HepG2 (cell line): Measurements from ENCODE around the gene CRISPLD2. TPM values are rescaled to one million over a fixed set of nuclear protein-coding genes. Genes with fewer than 3 reads are reported as not detected.
A peak's percentile ranks its signal among the peaks of the same experiment; 100 is the strongest.

Experiments
- ATAC-seq: fragments of 200-7000 bp; cut with Tn5 transposase; 3 replicates; pipeline ENCODE4 v1.9.1; 2020; ENCODE audit warnings: mild to moderate bottlenecking, moderate library complexity
- BruUV-seq: library from RNA; stranded (reverse); fragments of 400-500 nt; replicated peaks from 2 replicates; lab custom pipeline; 2021; lab: Mats Ljungman, UMichigan
- CTCF ChIA-PET: fragments of 300-600 bp; formaldehyde crosslinking; extraction: SDS; loops from one replicate; lab custom pipeline; 2021; ENCODE audit warnings: low total read pairs, inconsistent platforms, low intra/inter-chr PET ratio; lab: Yijun Ruan, JAX
- POLR2A ChIA-PET: fragments of 350-600 bp; sonication (Branson Sonifier 250); formaldehyde crosslinking; loops from one replicate; lab custom pipeline; 2020; ENCODE audit warnings: antibody characterized with exemption, inconsistent platforms; lab: Yijun Ruan, JAX
- DNase-seq: peaks from one replicate; pipeline ENCODE4 v3.0.0-alpha.2; 2015; ENCODE audit warnings: low spot score
- FAIRE-seq: peaks from 3 replicates; lab custom pipeline; 2011; peaks lifted over from hg19 to GRCh38; lab: Jason Lieb, UNC
- H2AFZ ChIP-seq: one replicate; pipeline ENCODE4 v1.6.1; 2011; ENCODE audit warnings: low read length, inconsistent platforms
- H3K27ac ChIP-seq: fragments of 300-600 bp; 3 replicates; pipeline ENCODE4 v1.8.0; 2011; ENCODE audit warnings: mixed run types, mild to moderate bottlenecking, mixed read lengths, low read length, inconsistent platforms; ENCODE audit not compliant: insufficient read depth; ENCODE audit errors: extremely low read length
- H3K27me3 ChIP-seq, 2 experiments: fragments of 200-600 bp in 1 of 2; 2 replicates in 1 of 2; 3 replicates in 1 of 2; pipeline versions ENCODE4 v1.6.0 to v1.8.0; 2011; ENCODE audit warnings: low read length in 2 of 2, mild to moderate bottlenecking in 2 of 2, moderate library complexity in 2 of 2, inconsistent platforms in 1 of 2; ENCODE audit not compliant: insufficient read depth in 2 of 2, control insufficient read depth in 1 of 2
- H3K36me3 ChIP-seq, 2 experiments: fragments of 200-600 bp in 1 of 2; replicated peaks in 1 of 2; 2 replicates in 1 of 2; 3 replicates in 1 of 2; pipeline versions ENCODE4 v1.5.1 to v1.8.0; 2011; ENCODE audit warnings: low read length in 2 of 2, inconsistent platforms in 1 of 2; ENCODE audit not compliant: insufficient read depth in 2 of 2, control insufficient read depth in 1 of 2
- H3K4me1 ChIP-seq: 2 replicates; pipeline ENCODE4 v1.5.1; 2012; ENCODE audit warnings: low read length, inconsistent platforms; ENCODE audit not compliant: insufficient read depth
- H3K4me2 ChIP-seq: 2 replicates; pipeline ENCODE4 v1.6.0; 2011; ENCODE audit warnings: low read depth, low read length, inconsistent platforms
- H3K4me3 ChIP-seq, 3 experiments: fragments of 200-600 bp in 1 of 3; sonication (generic), shearing (Covaris generic) in 1 of 3; replicated peaks in 1 of 3; 2 replicates each; pipeline ENCODE4 v1.5.1; 2011 to 2016; ENCODE audit warnings: low read length in 3 of 3, inconsistent platforms in 2 of 3, low read depth in 2 of 3, mild to moderate bottlenecking in 2 of 3, control low read depth in 1 of 3, mixed read lengths in 1 of 3; ENCODE audit not compliant: insufficient read depth in 1 of 3
- H3K79me2 ChIP-seq: one replicate; pipeline ENCODE4 v1.6.1; 2011; ENCODE audit warnings: low read length, inconsistent platforms; ENCODE audit not compliant: insufficient read depth
- H3K9ac ChIP-seq: 2 replicates; pipeline ENCODE4 v1.6.0; 2011; ENCODE audit warnings: mild to moderate bottlenecking, low read depth, low read length, inconsistent platforms; ENCODE audit not compliant: insufficient read depth
- H3K9me3 ChIP-seq: 2 replicates; pipeline ENCODE4 v1.5.1; 2012; ENCODE audit warnings: mild to moderate bottlenecking, low read length
- H4K20me1 ChIP-seq: 2 replicates; pipeline ENCODE4 v1.6.0; 2011; ENCODE audit warnings: inconsistent platforms, mild to moderate bottlenecking, low read length, moderate library complexity; ENCODE audit not compliant: insufficient read depth
- CBX5 ChIP-seq: sonication (generic); formaldehyde crosslinking; IDR thresholded peaks from 2 replicates; pipeline ENCODE4 v1.4.0; 2020; ENCODE audit warnings: missing genetic modification reagents, borderline replicate concordance
- FOXP1 ChIP-seq, 2 experiments: fragments of 450-650 bp in 1 of 2; IDR thresholded peaks; 2 replicates each; pipeline ENCODE4 v1.6.1; 2017 to 2018; ENCODE audit warnings: antibody characterized with exemption in 1 of 2
- FOXP4 ChIP-seq: sonication (generic); formaldehyde crosslinking; IDR thresholded peaks from 2 replicates; pipeline ENCODE4 v1.4.0; 2020; ENCODE audit warnings: missing genetic modification reagents
- MBD4 ChIP-seq: IDR thresholded peaks from 2 replicates; pipeline ENCODE4 v1.6.1; 2012; ENCODE audit warnings: low read length, inconsistent platforms, borderline replicate concordance
- MXD4 ChIP-seq: IDR thresholded peaks from 2 replicates; pipeline ENCODE4 v1.6.1; 2016; ENCODE audit warnings: mild to moderate bottlenecking, missing biosample characterization, missing genetic modification reagents
- PHF8 ChIP-seq: sonication (generic); formaldehyde crosslinking; IDR thresholded peaks from 2 replicates; pipeline ENCODE4 v1.5.0; 2020; ENCODE audit warnings: missing genetic modification reagents
- POLR2A ChIP-seq, 2 experiments: IDR thresholded peaks; 2 replicates each; pipeline ENCODE4 v1.6.1; 2011; ENCODE audit warnings: low read depth in 2 of 2, low read length in 2 of 2, mild to moderate bottlenecking in 1 of 2, moderate library complexity in 1 of 2; ENCODE audit not compliant: insufficient read depth in 1 of 2
- RBAK ChIP-seq: sonication (generic); formaldehyde crosslinking; IDR thresholded peaks from 2 replicates; pipeline ENCODE4 v1.5.1; 2020; ENCODE audit warnings: mild to moderate bottlenecking, missing genetic modification reagents
- SIN3B ChIP-seq: fragments of 150-350 bp; IDR thresholded peaks from 2 replicates; pipeline ENCODE4 v1.6.1; 2014; ENCODE audit warnings: low read length
- TBL1XR1 ChIP-seq: fragments of 150-350 bp; IDR thresholded peaks from 2 replicates; pipeline ENCODE4 v1.6.1; 2014; ENCODE audit warnings: borderline replicate concordance, low read length; ENCODE audit not compliant: partially characterized antibody
- ZFP36 ChIP-seq: fragments of 150-350 bp; IDR thresholded peaks from 2 replicates; pipeline ENCODE4 v1.6.1; 2018; ENCODE audit warnings: borderline replicate concordance, low read length, low read depth; ENCODE audit not compliant: partially characterized antibody
- ZNF24 ChIP-seq: fragments of 450-650 bp; IDR thresholded peaks from 2 replicates; pipeline ENCODE4 v1.6.1; 2017; ENCODE audit warnings: antibody characterized with exemption, mild to moderate bottlenecking
- ZNF367 ChIP-seq: sonication (generic); formaldehyde crosslinking; IDR thresholded peaks from 2 replicates; pipeline ENCODE4 v1.4.0; 2020; ENCODE audit warnings: missing genetic modification reagents, borderline replicate concordance
- WGBS: methylation state at CpG from one replicate; pipeline ENCODE4 v1.1.6; 2017; ENCODE audit warnings: low lambda C conversion rate; 5-methylcytosine and 5-hydroxymethylcytosine counted together
- in situ Hi-C: cut with HindIII; loops from 2 replicates; pipeline ENCODE4 v1.10.0; 2017; ENCODE audit warnings: low pct_unique_long_range_greater_than_20kb; ENCODE audit not compliant: extremely low pct_ligation_motif_present
- intact Hi-C: fragments of 100-400 bp; cut with micrococcal nuclease; formaldehyde crosslinking; loops from one replicate; pipeline ENCODE4 v1.10.0; 2022; ENCODE audit not compliant: unreplicated experiment
- polyA plus RNA-seq, 8 experiments: library from polyadenylated mRNA; depleted of rRNA in 3 of 8; stranded (reverse) in 7 of 8; unstranded in 1 of 8; fragments of >200 nt; fragmentation: Illumina TruSeq in 4 of 8; extraction: Trizol in 4 of 8; gene quantifications; 2 replicates each; pipeline versions ENCODE4 v1.2.1 to v1.2.3, GENCODE V29; 2011 to 2016; ENCODE audit warnings: low read depth in 4 of 8, missing spikeins in 1 of 8, mixed read lengths in 1 of 8; ENCODE audit not compliant: insufficient read depth in 1 of 8
- total RNA-seq, 5 experiments: library from RNA; depleted of rRNA; stranded (reverse); fragments of >200 nt; fragmentation: Illumina TruSeq; extraction: Trizol; gene quantifications; 2 replicates each; pipeline ENCODE4 v1.2.3, GENCODE V29; 2016; ENCODE audit warnings: low read depth in 1 of 5
- TF ChIP-seq, protein P1 (sequence below): sonication (generic); formaldehyde crosslinking; IDR thresholded peaks from 2 replicates; pipeline ENCODE4 v1.4.0; 2020; ENCODE audit warnings: missing genetic modification reagents, mild to moderate bottlenecking, borderline replicate concordance
- TF ChIP-seq, protein P2 (sequence below): sonication (generic); formaldehyde crosslinking; IDR thresholded peaks from 2 replicates; pipeline ENCODE4 v1.8.0; 2022; ENCODE audit warnings: mild to moderate bottlenecking, missing genetic modification reagents, moderate library complexity
- TF ChIP-seq, protein P3 (sequence below): sonication (generic); formaldehyde crosslinking; IDR thresholded peaks from 2 replicates; pipeline ENCODE4 v1.8.0; 2022; ENCODE audit warnings: mild to moderate bottlenecking, missing genetic modification reagents, borderline replicate concordance

The CRISPLD2 gene
- total and polyA plus RNA-seq, 2 of the 13 experiments (the other 11 are each of a cell fraction or from before 2014, with no cell fraction given): 0.04 to 0.31 TPM

- Histone ChIP-seq H2AFZ (no peak overlapping the region), H3K4me2 (peak overlapping the region; percentile 35; the same call in 1 of the 2 replicates), H3K36me3 (no peaks in the 10 kb centered on the region), H3K79me2 (no peaks in the 10 kb centered on the region), H3K27me3 (peaks cover 13 to 72% of the 10 kb centered on the region in 2 experiments), H3K27ac (no peak overlapping the region)
- in situ Hi-C loops: no loop called here
- intact Hi-C loops: no loop called here
- no peak for FAIRE-seq
- no TSS peak for BruUV-seq
- TF ChIP-seq RBAK (no peak), ZNF367 (CRISPR knock-in tag) (no peak), FOXP1 (IDR thresholded peaks at IDR 0.05) (no peak), FOXP1 (CRISPR knock-in tag; IDR thresholded peaks at IDR 0.05) (no peak), FOXP4 (CRISPR knock-in tag) (no peak), TBL1XR1 (no peak), PHF8 (CRISPR knock-in tag) (no peak), POLR2A (IDR thresholded peaks at IDR 0.05; ENCODE audit: insufficient read depth in 1 of 2, low read depth in 2 of 2, low read length in 2 of 2) (no peak), MXD4 (no peak), MBD4 (no peak), ZFP36 (no peak), SIN3B (no peak), CBX5 (CRISPR knock-in tag) (no peak), ZNF24 (no peak)
- TF ChIP-seq, protein P1, sequence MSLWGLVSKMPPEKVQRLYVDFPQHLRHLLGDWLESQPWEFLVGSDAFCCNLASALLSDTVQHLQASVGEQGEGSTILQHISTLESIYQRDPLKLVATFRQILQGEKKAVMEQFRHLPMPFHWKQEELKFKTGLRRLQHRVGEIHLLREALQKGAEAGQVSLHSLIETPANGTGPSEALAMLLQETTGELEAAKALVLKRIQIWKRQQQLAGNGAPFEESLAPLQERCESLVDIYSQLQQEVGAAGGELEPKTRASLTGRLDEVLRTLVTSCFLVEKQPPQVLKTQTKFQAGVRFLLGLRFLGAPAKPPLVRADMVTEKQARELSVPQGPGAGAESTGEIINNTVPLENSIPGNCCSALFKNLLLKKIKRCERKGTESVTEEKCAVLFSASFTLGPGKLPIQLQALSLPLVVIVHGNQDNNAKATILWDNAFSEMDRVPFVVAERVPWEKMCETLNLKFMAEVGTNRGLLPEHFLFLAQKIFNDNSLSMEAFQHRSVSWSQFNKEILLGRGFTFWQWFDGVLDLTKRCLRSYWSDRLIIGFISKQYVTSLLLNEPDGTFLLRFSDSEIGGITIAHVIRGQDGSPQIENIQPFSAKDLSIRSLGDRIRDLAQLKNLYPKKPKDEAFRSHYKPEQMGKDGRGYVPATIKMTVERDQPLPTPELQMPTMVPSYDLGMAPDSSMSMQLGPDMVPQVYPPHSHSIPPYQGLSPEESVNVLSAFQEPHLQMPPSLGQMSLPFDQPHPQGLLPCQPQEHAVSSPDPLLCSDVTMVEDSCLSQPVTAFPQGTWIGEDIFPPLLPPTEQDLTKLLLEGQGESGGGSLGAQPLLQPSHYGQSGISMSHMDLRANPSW: no peak
- TF ChIP-seq, protein P2, sequence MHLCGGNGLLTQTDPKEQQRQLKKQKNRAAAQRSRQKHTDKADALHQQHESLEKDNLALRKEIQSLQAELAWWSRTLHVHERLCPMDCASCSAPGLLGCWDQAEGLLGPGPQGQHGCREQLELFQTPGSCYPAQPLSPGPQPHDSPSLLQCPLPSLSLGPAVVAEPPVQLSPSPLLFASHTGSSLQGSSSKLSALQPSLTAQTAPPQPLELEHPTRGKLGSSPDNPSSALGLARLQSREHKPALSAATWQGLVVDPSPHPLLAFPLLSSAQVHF: no peak
- TF ChIP-seq, protein P3, sequence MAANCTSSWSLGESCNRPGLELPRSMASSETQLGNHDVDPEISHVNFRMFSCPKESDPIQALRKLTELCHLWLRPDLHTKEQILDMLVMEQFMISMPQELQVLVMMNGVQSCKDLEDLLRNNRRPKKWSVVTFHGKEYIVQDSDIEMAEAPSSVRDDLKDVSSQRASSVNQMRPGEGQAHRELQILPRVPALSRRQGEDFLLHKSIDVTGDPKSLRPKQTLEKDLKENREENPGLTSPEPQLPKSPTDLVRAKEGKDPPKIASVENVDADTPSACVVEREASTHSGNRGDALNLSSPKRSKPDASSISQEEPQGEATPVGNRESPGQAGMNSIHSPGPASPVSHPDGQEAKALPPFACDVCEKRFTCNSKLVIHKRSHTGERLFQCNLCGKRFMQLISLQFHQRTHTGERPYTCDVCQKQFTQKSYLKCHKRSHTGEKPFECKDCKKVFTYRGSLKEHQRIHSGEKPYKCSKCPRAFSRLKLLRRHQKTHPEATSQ: no peak
- TF ChIP-seq, all 625 proteins: peak for 0
- ChIA-PET CTCF (no interaction called here), POLR2A (no interaction called here)
- H3K9me3 ChIP-seq: no peaks in the 10 kb centered on the region
- DNase-seq (no peak), ATAC-seq (peak; percentile 33)
- H3K4me1 ChIP-seq: peaks cover 9% of the 10 kb centered on the region; the same call in 1 of the 2 replicates
- no peaks in the 10 kb centered on the region for H4K20me1 ChIP-seq
- no peak overlapping the region; a peak in 1 of 6 replicates for H3K4me3 ChIP-seq
- no peak overlapping the region for H3K9ac ChIP-seq
- 22% methylated on average over 14 of the region's 16 CpGs for WGBS
Observed at GRCh38 chr16:84827131-84827574, 7.4 kb downstream of the CRISPLD2 start.
